GM12891 (cell line): ENCODE data around the gene GPR84.

Experiments used
- PAX5 ChIP-seq: IDR thresholded peaks from 2 replicates; pipeline ENCODE4 v1.6.1; 2011; ENCODE audit warnings: low read length, moderate library complexity, mild to moderate bottlenecking; ENCODE audit not compliant: insufficient read depth, severe bottlenecking
- POLR2A ChIP-seq: IDR thresholded peaks from 2 replicates; pipeline ENCODE4 v1.6.1; 2011; ENCODE audit warnings: low read depth, low read length, control low read depth
- POLR2AphosphoS5 ChIP-seq: IDR thresholded peaks from 2 replicates; pipeline ENCODE4 v1.6.1; 2011; ENCODE audit warnings: low read depth, low read length, control low read depth
- SPI1 ChIP-seq: IDR thresholded peaks from 2 replicates; pipeline ENCODE4 v1.6.1; 2011; ENCODE audit warnings: low read depth, low read length, control low read depth
- TAF1 ChIP-seq: IDR thresholded peaks from 2 replicates; pipeline ENCODE4 v1.6.1; 2011; ENCODE audit warnings: low read depth, low read length, control low read depth

GRCh38 chr12:54412786-54413185 lies 48.5 kb upstream of the GPR84 start:
- TF ChIP-seq POLR2A, result no peak
- no peak for TF ChIP-seq TAF1
- no peak for TF ChIP-seq POLR2AphosphoS5
- TF ChIP-seq SPI1, result no peak
- no peak for TF ChIP-seq PAX5
